NK-92 treated with Interleukin-12 subunit alpha and Interleukin-12 subunit beta, amount 100 ng/mL, for 24 hours (cell line): ENCODE data around the gene ZNF521.
"Not testable (repeated sequence)": the region's sequence is repeated elsewhere in the genome, so short reads cannot be mapped to it uniquely, and the experiment has no call there.

Experiments used
- DNase-seq: peaks from one replicate; lab custom pipeline; 2025; lab: John Stamatoyannopoulos, UW

Gene ZNF521

DNA sequence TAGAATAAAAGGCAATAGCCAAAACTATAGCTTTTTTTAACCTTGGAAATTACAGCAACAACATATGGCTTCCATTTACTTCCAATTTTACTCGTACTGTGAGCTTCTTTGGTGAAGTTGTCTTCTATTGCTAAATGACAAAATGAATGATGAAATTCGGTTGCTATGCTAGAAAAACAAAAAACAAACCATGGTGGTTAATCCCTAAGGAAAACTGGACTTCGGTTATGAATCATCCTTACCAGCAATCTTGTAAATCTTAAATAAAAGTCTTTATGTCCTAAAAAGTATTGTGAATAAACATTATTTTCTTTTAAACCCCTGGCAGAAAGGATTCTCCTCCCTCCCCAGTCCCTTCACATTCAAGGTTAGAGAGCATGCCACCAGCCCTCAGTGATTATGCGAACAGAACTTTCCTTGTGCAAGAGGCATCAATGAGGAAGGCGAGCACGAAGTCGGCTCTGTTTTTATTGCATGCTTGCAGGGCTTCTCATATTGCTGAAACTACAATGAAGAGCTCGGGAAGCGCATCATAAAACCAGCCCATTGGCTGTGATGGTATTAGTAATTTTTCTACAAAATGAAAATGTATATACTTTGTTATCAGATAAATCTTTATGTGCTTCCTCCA lies 62.9 kb downstream of the ZNF521 start:
- no peak for DNase-seq

DNA sequence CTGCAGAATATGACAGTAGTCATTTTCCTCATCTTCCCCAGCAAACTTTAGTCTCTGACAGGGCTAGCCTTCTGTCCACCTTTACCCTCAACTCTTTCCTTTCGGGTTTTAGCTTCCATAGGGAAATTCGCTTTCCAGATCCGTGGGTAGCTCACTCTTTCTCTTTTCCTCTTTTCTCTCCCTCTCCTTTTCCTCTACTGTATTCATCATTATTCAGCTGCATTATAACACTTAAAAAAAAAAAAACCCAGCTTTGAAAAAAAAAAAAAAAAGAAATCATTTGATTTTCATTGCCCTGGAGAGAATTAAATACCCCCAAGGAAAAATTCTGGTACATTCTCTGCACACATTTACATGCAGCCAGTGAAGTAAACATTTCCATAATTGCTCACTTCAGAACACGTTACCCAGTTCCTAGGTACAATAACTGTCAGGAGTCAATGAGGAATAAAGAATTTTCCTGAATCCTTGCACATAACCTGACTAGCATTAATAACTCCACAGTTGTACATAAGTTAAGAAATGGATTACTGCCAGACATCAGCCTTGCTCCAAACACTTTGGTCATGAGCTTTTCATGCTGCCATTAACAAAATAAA lies 63.5 kb downstream of the ZNF521 start:
- no peak for DNase-seq

DNA sequence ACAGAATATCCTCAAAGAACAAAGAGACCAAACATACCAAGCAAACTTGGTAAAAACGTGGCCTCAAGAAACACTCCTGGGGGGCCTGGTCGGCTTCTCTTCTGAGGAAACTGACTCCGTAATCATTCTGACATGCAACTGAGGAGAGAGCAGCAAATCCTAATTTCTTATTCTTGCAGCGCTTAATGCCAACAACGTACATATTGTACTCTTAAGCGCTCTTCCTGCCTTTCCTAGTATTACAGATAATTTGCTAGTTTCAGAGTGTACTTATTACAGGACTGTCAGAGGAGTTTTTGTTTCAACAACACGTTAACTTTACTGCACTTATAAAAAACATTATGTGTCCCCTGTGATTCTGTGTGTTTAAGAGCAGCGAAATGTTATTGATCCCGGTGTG lies 64.9 kb downstream of the ZNF521 start:
- DNase-seq: no peak

DNA sequence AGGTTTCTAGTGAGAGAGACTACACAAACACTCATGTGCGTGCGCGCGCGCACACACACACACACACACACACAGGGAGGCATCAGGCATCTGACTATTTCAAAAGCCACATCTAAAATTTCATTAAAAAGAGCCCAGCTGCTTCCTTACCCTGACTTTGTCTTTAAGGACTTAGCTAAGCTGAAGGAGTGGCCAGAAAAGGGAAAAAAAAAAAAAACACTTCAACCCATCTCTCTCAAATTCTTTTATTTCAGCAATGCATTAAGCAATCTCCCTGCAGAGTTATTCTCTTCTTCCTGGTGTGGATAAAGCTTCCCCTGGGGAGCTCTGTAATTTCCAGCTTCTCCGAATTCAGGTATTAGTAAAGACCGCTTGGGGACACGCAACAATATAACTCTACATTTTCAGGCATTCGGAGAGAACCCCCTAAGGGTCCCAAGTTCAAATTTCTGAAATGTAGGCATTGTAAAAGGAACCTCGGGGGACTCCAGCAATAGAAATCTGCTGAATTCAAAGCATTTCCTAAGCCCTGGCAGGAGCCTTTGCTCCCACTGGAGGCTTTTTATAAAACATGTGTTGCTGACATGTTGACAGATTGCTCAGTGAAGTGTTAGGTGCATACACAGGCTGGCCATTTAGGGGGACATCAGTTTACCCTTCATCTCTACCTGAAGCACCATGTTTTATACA lies 67.0 kb downstream of the ZNF521 start:
- no peak for DNase-seq

DNA sequence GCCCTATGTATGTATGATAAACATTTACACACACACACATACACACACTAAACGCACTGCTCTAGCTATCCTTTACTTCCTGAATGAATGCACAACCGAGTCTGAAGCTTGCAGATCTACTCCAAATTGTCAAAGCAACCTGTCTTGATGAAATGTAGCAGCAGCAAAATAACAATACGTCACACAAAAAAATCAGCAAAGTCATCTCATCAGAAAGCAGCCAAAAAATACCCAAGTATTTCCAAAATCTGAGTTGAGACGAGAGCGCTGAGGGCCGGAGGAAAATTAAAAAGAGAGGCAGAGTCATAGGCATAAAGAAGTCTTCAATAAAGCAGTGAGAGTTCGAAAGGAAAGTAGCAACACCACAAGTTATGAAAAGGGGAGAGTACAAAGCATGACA lies 67.7 kb downstream of the ZNF521 start:
- DNase-seq: no peak

DNA sequence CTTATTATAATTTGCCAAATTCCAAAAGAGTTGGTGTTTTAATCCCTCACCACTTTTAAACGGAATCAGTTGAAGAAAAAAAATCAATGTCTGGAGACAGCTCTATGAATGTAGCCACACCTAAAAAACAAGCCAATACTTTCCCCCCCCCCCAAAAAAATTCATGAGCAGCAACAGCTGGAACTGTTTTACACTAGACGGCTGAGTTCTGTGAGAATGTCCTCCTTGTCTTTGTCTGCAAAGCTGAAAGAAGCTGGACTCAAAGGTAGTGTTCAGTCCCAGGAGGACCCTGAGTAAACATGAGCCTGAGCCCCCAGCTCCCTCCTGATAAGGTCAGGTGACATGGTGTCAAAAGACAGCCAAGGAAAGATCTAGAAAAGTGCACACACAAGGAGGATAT lies 68.2 kb downstream of the ZNF521 start:
- no peak for DNase-seq

DNA sequence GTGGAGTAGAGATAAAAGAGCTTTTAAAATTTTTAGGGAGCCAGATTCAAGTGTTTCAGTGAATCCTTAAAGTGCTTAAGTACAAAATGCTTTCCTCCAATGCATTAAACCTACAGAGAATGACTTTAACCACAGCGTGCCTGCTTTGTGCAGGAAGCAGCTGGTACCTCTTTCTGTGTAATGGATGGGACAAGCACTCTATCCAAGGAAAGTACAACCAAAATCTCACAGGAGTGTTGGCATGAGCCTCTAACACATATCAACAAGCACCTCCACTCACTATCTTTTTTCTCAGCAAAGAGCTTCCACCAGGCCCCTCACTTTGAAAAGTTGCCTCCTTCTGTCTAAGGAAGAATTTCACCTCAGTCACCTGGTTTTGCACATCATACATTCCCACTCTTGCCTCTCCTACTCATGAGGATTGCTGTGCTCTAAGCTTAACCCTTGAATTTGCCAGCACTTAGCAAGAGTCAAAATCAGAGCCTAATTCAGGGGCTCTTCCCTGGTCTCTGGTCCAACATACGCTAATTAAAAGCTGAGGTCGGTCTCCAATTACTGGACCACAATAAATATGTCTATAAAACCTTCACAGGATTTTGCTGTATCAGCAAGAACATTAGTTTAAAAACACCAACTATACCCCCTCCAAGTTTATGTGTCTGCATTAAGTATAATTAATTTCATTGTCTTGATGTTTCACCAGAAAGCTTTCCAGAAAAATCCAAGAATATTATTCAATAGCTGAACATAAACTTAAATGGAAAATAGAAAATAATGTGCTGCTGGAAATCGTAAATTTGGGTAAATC lies 68.9 kb downstream of the ZNF521 start:
- DNase-seq: no peak

DNA sequence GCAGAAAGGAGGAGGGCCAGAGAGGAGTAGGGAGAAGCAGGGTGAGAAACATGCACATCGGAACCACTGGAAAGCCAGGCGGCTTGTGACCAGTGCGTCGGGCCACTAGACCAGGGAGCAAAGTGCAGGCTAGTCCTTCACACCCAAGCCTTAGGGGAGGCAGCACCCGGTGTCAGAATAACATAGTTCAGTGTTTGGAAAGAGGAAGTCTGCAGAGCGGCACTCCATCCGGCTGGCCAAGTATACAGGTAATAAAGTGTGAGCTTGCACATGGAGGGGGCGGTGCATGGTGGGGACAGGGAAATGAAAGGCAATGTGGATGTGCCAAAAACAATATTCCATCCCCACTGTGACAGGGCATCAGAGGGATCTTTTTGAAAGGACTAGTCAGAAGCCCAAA lies 69.7 kb downstream of the ZNF521 start:
- DNase-seq: no peak

DNA sequence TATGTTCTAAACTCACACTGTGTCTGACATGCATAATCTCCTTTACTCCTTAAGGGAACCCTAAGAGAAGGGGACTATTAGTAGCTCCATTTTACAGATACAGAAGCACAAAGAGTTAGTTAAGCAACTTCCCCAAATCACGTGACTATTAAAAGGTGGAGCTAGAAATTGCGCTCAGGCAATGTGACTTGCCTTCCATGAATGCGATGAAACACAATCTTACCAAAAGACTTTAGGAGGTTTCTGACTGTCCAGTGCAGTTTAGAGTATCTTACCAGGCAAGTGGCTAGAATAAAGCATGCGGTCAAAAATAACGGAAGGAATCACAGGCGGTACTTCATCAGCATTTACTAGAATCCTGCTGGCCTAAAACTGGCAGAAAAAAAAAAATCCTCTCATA lies 70.4 kb downstream of the ZNF521 start:
- DNase-seq: no peak

DNA sequence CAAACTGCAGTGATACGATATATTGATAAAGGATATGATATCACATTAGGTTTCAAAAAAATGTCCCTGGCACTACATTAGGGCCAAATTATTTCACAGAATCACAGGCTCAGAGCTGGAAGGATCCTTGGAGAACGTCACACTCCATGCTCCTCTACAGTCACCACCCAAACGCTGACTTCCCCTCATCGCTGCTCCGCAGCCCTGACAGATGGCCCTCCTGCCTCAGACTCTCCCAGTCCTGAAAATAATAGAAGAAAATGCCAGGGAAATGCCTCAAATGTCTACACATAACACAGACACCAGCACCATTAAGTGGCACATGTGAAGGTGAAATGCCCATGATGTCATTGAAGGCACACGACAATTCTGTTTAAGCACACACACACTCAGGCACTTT lies 72.0 kb downstream of the ZNF521 start:
- no peak for DNase-seq

DNA sequence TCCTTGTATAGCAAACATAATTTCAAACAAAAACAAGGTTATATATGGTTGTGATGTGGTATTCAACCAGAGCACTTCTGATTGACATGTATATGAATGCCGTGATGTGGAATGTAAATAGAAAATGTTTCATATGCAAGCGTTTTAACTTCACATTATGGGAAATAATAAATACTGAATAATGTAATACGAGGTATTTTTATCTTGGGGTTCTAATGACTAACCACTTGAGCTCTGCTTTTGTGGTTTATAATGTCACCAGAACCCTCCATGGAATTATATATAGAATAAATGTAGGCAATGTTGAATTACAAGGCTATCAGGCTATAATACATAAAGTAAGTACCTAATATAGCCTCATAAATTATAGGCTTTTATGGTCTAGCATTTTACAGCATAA lies 72.4 kb downstream of the ZNF521 start:
- DNase-seq: no peak

DNA sequence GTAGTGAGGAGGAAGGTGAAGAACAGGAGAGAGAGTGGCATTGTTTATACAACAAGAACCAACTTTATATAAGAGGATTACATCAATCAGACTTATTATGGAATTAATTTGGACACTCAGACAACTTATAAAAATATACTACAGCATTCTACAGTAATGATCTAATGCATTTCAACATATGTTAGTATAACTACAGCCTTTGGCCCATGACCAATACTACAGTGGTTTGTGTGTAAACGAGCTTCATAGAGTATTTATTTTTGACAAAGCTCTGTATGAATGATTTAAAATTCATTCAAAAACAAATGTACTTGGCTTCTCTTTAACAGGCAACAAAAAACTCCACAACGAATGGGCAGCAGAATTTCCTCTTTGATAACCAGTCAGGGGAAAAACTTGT lies 72.8 kb downstream of the ZNF521 start:
- DNase-seq: no peak

DNA sequence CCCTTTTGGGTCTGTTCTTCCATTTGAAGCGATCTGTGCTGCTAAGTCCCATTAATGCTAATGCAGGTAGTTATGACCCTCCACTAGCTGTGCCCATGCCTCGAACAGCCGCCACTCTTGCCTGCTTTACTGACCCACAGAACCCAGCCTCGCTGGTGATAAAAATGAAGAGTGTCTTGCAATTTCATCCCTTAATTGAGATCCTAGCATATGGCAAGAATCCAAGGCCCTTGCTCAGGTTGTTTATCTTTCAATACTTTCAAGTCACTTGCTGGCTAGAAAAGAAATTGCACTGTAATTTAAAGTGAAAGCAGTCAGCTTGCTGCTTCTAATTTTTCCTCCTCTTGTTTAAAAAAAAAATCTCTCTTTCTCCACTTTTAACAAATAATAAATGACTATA lies 73.6 kb downstream of the ZNF521 start:
- no peak for DNase-seq

DNA sequence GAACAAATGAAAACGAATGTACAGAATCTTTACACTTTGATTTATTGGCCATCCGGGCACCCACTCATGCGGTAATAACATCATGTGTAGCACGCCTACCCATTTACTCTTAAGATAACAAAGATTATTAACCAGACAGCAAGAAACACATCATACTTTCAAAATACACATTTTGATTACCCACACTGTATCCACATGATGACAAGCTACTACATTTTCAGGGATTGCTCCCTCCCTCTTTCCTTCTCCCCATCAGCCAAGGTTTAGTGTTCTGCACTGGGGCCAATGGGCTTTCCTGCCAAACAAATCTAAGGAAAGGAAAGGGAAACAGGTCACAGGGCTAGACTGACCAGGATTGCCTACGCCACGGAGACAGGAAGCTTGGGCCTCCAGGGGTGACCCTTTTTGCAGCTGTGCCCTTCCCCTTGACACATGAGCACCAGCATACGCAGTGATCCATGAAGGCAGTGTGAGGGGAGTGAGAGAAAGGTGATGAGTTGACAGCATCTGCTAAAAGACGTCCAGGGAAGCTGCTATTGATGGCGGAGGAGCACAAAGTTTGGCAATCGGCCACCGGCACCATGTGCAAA lies 76.5 kb downstream of the ZNF521 start:
- no peak for DNase-seq

DNA sequence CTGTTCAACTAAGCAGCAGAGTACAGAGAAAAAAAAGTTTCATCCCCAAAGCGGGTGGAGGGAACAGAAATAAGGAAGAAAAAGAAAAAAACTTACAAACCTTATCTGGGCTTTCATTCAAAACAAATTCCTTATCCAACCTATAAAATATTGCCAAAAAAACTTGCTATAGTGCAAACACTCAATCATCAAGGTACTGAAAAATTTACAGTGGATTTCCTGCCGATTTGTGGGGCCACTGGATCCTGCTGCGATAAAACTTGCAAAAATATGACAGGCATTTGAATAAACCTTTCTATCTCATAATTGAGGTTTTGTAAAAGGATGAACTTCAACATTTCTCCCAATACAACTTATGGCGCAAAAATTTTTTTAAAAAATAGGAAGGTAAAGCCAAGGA lies 77.0 kb downstream of the ZNF521 start:
- DNase-seq: no peak

DNA sequence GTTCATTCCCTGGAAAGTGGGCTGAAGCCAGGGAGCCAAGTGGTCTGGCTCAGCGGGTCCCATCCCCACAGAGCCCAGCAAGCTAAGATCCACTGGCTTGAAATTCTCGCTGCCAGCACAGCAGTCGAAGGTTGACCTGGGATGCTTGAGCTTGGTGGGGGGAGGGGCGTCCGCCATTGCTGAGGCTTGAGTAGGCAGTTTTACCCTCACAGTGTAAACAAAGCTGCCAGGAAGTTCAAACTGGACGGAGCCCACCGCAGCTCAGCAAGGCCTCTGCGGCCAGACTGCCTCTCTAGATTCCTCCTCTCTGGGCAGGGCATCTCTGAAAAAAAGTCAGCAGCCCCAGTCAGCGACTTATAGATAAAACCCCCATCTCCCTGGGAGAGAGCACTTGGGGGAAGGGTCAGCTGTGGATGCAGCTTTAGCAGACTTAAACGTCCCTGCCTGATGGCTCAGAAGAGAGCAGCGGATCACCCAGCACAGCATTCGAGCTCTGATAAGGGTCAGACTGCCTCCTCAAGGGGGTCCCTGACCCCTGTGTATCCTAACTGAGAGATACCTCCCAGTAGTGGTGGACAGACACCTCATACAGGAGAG lies 84.9 kb downstream of the ZNF521 start:
- DNase-seq: not testable (repeated sequence)

DNA sequence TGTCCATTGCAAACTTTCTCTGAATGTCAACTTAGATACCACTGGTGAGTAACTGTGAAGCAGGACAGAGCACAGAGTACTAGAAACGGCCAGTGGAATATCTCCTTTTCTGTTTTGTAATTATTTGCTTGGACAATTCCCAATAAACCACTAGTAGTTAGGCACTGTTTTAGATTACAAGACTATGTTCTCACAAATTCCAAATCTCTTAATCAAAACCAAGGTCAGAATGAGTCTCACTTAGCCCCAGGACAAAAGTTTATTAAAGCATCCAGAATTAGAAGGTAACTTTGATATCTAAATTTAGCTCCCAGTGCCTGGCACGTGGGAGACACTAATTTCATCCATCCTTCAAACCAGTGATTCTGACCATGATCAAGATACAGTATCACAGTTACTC lies 89.0 kb downstream of the ZNF521 start:
- DNase-seq: no peak

DNA sequence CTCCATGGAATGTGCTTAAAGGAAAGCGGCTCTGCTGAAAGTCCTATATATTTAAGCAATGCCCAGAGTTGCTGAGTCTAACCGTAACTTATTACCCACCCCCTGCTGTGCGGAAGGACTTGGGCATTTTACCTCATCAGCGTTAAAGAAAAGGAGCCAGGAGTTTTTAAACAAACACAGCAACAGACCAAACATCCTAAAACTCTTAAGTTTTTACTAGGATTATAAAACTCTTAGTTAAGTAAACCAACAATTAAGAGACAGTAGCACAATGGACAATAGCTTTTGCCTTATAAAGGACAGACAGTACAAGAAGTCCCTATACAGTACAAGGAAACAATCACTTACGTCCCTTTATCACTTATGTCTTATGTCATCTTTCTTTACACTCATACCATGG lies 90.2 kb downstream of the ZNF521 start:
- DNase-seq: no peak

DNA sequence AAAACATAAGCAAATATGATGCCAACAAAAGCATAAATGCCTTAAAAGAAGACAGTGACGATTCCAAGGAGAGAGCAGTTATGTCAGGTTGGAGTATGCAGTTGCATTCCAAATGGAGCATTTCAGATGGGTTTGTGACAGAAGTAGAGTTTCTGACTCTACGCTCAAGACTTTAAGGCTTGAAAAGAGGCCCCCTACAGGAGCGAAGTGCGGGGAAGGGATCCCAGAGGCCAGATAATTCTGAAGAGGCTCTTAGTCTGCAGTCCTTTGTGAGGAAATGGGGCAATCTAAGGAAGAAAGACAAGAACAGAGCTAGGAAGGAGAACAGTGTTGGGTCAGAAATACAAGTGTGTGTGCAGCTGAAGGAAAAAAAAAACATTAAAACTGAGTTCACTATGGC lies 95.5 kb downstream of the ZNF521 start:
- DNase-seq: no peak

DNA sequence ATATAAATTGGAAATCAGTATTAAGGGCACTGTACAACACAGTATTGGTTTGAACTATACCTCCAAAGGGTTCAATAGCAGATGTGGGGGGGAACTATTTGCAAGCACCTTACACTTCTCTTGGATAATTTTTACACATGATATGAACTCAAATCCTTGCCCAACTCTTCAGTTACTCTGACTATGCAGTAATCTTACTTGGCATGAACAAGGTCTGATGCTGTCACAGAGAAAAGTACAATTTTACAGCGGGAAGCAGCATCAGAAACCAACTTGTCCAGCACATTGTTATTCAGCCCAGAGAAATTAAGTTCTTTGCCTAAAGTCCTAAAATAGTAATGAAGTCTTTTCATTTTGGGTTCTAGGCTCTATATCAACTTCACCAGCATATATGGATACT lies 98.2 kb downstream of the ZNF521 start:
- no peak for DNase-seq

DNA sequence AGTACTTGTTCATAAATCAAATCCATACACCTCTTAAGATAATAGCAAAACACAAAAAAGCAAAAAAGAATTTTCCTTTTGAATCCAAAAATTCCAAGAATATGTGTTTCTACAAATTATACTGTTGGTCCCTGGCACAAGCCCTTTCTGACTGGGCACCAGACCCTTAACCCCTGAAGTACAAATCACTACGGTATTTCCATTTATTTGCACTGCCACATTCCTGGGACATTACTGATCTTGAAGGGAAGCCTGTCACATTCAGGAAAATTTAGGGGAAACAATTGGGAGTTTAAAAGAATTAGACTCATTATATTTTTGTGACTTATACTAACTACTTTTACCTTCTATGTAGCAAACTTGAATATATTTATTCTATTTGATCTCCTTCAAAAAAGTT lies 98.8 kb downstream of the ZNF521 start:
- no peak for DNase-seq

DNA sequence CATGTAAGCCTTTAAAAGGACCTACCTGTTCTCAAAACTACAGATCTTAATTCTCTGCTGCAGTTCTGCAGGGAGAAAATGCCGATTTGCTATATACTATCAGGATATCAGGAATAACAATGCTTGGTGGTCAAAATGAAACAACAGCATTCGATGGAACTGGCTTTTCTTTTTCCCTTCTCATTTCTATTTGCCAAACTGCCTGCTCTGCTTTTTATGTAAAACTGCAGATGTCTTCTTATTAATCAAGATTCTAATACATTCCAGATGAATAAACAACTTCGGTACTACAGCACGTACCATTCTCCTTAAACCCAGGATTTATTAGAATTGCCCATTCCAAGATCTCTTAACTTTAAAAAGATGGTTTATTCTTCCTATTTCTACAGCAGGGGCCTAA lies 100.9 kb downstream of the ZNF521 start:
- DNase-seq: no peak
